Ectodermal cell (in vitro differentiated cells): ENCODE data around the gene SETD2.

ENCODE experiments used
- H3K27ac ChIP-seq: 2 replicates; pipeline ENCODE4 v1.7.0; 2013; ENCODE audit warnings: mild to moderate bottlenecking, low read depth, low read length; ENCODE audit not compliant: insufficient read depth, poor library complexity, severe bottlenecking
- H3K27me3 ChIP-seq: 2 replicates; pipeline ENCODE4 v1.7.0; 2013; ENCODE audit warnings: mild to moderate bottlenecking, low read length; ENCODE audit not compliant: insufficient read depth, control insufficient read depth, poor library complexity, severe bottlenecking
- H3K36me3 ChIP-seq: one replicate; pipeline ENCODE4 v1.7.0; 2013; ENCODE audit warnings: low read length; ENCODE audit not compliant: control insufficient read depth, insufficient read depth
- H3K4me1 ChIP-seq: one replicate; pipeline ENCODE4 v1.7.0; 2013; ENCODE audit warnings: low read length; ENCODE audit not compliant: control insufficient read depth, insufficient read depth
- H3K4me3 ChIP-seq: 2 replicates; pipeline ENCODE4 v1.7.0; 2013; ENCODE audit warnings: low read depth, low read length, control low read depth; ENCODE audit not compliant: insufficient read depth
- H3K9me3 ChIP-seq: 2 replicates; pipeline ENCODE4 v1.7.0; 2013; ENCODE audit warnings: mild to moderate bottlenecking, low read length, moderate library complexity; ENCODE audit not compliant: control insufficient read depth
- WGBS, 2 experiments: methylation state at CpG; one replicate each; pipeline ENCODE4 v1.1.7; 2013; ENCODE audit warnings: missing lambda C conversion rate in 2 of 2; 5-methylcytosine and 5-hydroxymethylcytosine counted together

Gene SETD2

GRCh38 chr3:47012342-47013230 is 151.3 kb downstream of the SETD2 start:
- Histone ChIP-seq H3K27ac (no peak overlapping the region), H3K4me1 (no peaks in the 10 kb centered on the region), H3K9me3 (no peaks in the 10 kb centered on the region), H3K27me3 (no peaks in the 10 kb centered on the region), H3K36me3 (no peaks in the 10 kb centered on the region), H3K4me3 (no peak overlapping the region)
- WGBS, 2 experiments = 93 to 95% methylated on average over 10 of the region's 10 CpGs

GRCh38 chr3:47011371-47011770 is 152.5 kb downstream of the SETD2 start:
- H3K4me3 ChIP-seq = no peak overlapping the region
- no peaks in the 10 kb centered on the region for H3K9me3 ChIP-seq
- no peaks in the 10 kb centered on the region for H3K36me3 ChIP-seq
- H3K27ac ChIP-seq = no peak overlapping the region
- no peaks in the 10 kb centered on the region for H3K27me3 ChIP-seq
- WGBS, 2 experiments = 91 to 95% methylated on average over 6 of the region's 6 CpGs
- no peaks in the 10 kb centered on the region for H3K4me1 ChIP-seq

GRCh38 chr3:47010910-47011309 is 153.0 kb downstream of the SETD2 start:
- 95 to 96% methylated on average over 5 of the region's 5 CpGs for WGBS, 2 experiments

GRCh38 chr3:47010111-47010712 is 153.7 kb downstream of the SETD2 start:
- H3K36me3 ChIP-seq = no peaks in the 10 kb centered on the region
- WGBS, 2 experiments = 81 to 84% methylated on average over 23 of the region's 23 CpGs
- H3K9me3 ChIP-seq = no peaks in the 10 kb centered on the region
- H3K4me3 ChIP-seq = peak overlapping the region; percentile 57
- no peaks in the 10 kb centered on the region for H3K27me3 ChIP-seq
- H3K27ac ChIP-seq = peak overlapping the region; percentile 63
- no peaks in the 10 kb centered on the region for H3K4me1 ChIP-seq

More at GRCh38 chr3:47010910-47011309, 153.0 kb downstream of the SETD2 start:
- H3K4me3 ChIP-seq = no peak overlapping the region
- no peak overlapping the region for H3K27ac ChIP-seq
- H3K36me3 ChIP-seq = no peaks in the 10 kb centered on the region
- no peaks in the 10 kb centered on the region for H3K27me3 ChIP-seq
- no peaks in the 10 kb centered on the region for H3K4me1 ChIP-seq
- H3K9me3 ChIP-seq = no peaks in the 10 kb centered on the region

- WGBS, 2 experiments = 11 to 14% methylated on average over 85 of the region's 85 CpGs
- H3K4me1 ChIP-seq = no peaks in the 10 kb centered on the region
- peak overlapping the region; percentile 57 for H3K4me3 ChIP-seq
- H3K27me3 ChIP-seq = no peaks in the 10 kb centered on the region
- no peaks in the 10 kb centered on the region for H3K9me3 ChIP-seq
- H3K27ac ChIP-seq = peak overlapping the region; percentile 95
- no peaks in the 10 kb centered on the region for H3K36me3 ChIP-seq
Measured at GRCh38 chr3:47009225-47010110, 154.4 kb downstream of the SETD2 start.

- Histone ChIP-seq H3K9me3 (no peaks in the 10 kb centered on the region), H3K36me3 (no peaks in the 10 kb centered on the region), H3K4me1 (no peaks in the 10 kb centered on the region), H3K4me3 (peak overlapping the region; percentile 57), H3K27ac (no peak overlapping the region), H3K27me3 (no peaks in the 10 kb centered on the region)
- WGBS, 2 experiments = 50 to 51% methylated on average over 23 of the region's 23 CpGs
Measured at GRCh38 chr3:47008851-47009224, 155.1 kb downstream of the SETD2 start.

- no peak overlapping the region for H3K27ac ChIP-seq
- no peaks in the 10 kb centered on the region for H3K4me1 ChIP-seq
- no peaks in the 10 kb centered on the region for H3K36me3 ChIP-seq
- no peaks in the 10 kb centered on the region for H3K27me3 ChIP-seq
- H3K4me3 ChIP-seq = no peak overlapping the region
- H3K9me3 ChIP-seq = no peaks in the 10 kb centered on the region
- WGBS, 2 experiments = 96% methylated on average over 13 of the region's 13 CpGs
Measured at GRCh38 chr3:47008234-47008796, 155.6 kb downstream of the SETD2 start.

- H3K4me1 ChIP-seq = no peaks in the 10 kb centered on the region
- no peaks in the 10 kb centered on the region for H3K9me3 ChIP-seq
- 94 to 95% methylated on average over 16 of the region's 16 CpGs for WGBS, 2 experiments
Measured at GRCh38 chr3:47007482-47008233, 156.3 kb downstream of the SETD2 start.

GRCh38 chr3:47007001-47007400 is 156.9 kb downstream of the SETD2 start:
- 86 to 91% methylated on average over 3 of the region's 3 CpGs for WGBS, 2 experiments
- no peak overlapping the region for H3K27ac ChIP-seq
- no peaks in the 10 kb centered on the region for H3K36me3 ChIP-seq
- H3K27me3 ChIP-seq = no peaks in the 10 kb centered on the region
- no peaks in the 10 kb centered on the region for H3K4me1 ChIP-seq
- no peak overlapping the region for H3K4me3 ChIP-seq
- H3K9me3 ChIP-seq = no peaks in the 10 kb centered on the region

More at GRCh38 chr3:47007482-47008233, 156.3 kb downstream of the SETD2 start:
- Histone ChIP-seq H3K4me3 (no peak overlapping the region), H3K27ac (no peak overlapping the region), H3K36me3 (no peaks in the 10 kb centered on the region), H3K27me3 (no peaks in the 10 kb centered on the region)
